Omental fat pad (tissue), 4 donors: ENCODE data around the gene PRRG4. TPM values are rescaled to one million over a fixed set of nuclear protein-coding genes. Genes with fewer than 3 reads are reported as not detected.

Experiments
- ATAC-seq: fragments of 150-250 bp; one replicate; pipeline ENCODE4 v1.9.1; 2016; ENCODE audit warnings: mild to moderate bottlenecking, moderate library complexity; ENCODE audit not compliant: low FRiP score
- DNase-seq: peaks from one replicate; pipeline ENCODE4 v3.0.0-alpha.2; 2019; ENCODE audit warnings: low spot score
- total RNA-seq, 4 donors: library from RNA; depleted of rRNA; stranded (reverse); fragments of >200 nt; gene quantifications; one replicate each; pipeline ENCODE4 v1.1.0, GENCODE V29; 2016
- TF ChIP-seq, protein P1 (sequence below), 3 donors: fragments of 450-650 bp; IDR thresholded peaks; one replicate each; pipeline ENCODE4 v1.5.1; 2016 to 2017; ENCODE audit warnings: antibody characterized with exemption in 3 of 3, mild to moderate bottlenecking in 3 of 3, moderate library complexity in 2 of 3

Gene PRRG4
- total RNA-seq, 4 donors from 2014 or later, result 1.4 to 3.5 (median 2.0) TPM

DNA sequence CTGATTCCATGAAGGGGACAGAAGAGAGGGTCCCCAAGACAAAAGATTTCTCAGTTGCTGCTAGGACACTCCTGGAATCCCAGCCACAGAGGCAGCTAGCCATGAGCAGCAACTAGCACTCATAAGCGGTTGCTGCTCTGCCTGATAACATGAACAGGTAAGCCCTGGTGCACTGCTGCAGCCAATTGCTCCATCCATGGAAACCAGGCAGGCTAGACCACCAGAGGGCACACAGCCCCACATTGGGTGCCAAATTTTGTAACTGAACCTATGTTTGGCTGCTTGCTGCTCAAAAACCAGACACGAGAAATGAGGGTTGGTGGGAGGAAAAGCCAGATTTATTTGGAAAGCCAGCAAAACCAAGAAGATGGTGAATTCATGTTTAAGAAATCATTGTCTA, 40.9 kb downstream of the PRRG4 start:
- DNase-seq, result no peak
- TF ChIP-seq, protein P1, sequence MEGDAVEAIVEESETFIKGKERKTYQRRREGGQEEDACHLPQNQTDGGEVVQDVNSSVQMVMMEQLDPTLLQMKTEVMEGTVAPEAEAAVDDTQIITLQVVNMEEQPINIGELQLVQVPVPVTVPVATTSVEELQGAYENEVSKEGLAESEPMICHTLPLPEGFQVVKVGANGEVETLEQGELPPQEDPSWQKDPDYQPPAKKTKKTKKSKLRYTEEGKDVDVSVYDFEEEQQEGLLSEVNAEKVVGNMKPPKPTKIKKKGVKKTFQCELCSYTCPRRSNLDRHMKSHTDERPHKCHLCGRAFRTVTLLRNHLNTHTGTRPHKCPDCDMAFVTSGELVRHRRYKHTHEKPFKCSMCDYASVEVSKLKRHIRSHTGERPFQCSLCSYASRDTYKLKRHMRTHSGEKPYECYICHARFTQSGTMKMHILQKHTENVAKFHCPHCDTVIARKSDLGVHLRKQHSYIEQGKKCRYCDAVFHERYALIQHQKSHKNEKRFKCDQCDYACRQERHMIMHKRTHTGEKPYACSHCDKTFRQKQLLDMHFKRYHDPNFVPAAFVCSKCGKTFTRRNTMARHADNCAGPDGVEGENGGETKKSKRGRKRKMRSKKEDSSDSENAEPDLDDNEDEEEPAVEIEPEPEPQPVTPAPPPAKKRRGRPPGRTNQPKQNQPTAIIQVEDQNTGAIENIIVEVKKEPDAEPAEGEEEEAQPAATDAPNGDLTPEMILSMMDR (IDR thresholded peaks at IDR 0.05), result no peak
- no peak for ATAC-seq

DNA sequence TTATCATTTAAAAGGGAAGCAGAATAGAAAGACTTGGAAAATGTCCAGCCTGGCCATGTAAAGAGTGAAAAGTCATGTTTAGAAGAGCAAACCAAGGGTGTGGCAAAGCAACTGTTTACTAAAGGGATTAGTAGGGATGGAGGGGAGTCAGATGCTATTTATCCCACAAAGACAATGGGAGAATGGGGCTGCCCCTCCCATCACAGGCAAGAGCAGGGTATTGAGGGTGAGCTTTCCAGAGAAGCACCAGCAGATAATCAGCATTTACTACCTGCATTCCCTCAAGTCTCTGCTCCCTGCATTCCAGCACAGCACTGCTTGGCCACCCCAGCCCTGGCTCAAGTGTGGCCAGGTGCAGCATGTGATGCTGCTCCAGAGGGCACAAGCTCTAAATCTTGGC, 44.4 kb downstream of the PRRG4 start:
- DNase-seq (no peak), ATAC-seq (no peak)
- TF ChIP-seq, protein P1 (IDR thresholded peaks at IDR 0.05), result no peak

DNA sequence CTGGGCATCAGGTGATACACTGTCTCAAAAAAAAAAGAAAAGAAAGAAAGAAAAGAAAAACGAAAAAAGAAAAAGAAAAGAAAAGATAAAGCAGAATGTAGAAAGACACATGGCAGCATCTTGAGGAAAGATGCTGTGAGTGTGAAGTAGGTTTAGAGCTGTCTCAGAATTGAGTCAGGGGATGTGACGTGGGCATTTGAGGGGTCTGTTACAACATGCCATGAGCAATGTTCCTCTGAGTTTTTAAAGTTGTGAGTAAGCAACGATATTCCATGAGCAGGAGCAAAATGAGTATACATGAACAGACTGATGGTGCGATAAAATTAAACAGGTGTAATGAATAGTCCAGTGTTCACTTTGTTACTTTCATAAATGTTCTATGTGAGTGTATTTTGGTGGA, 51.6 kb downstream of the PRRG4 start:
- no peak for DNase-seq
- ATAC-seq, result no peak
- TF ChIP-seq, protein P1 (IDR thresholded peaks at IDR 0.05), result no peak

DNA sequence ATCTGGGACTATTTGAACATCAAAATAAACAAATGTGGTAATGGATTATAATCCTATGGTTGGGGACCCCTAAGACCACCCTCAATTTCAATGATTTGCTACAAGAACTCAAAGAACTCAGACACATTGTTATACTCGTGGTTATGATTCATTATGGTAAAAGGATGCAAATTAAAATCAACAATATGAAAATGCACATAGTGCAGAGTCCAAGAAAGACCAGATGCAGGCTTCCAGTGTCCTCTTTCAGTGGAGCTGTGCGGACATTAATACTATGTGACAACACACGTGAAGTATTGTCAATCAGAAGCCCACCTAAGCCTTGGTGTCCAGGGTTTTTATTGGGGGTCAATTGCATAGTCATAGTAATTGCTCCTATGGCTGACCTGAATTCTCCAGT, 53.7 kb downstream of the PRRG4 start:
- DNase-seq, result no peak
- TF ChIP-seq, protein P1 (IDR thresholded peaks at IDR 0.05), result no peak
- ATAC-seq, result no peak

- TF ChIP-seq, protein P1 (IDR thresholded peaks at IDR 0.05), result no peak
- DNase-seq, result no peak
- no peak for ATAC-seq
Measured at GRCh38 chr11:32884023-32884422, 54.3 kb downstream of the PRRG4 start.

GRCh38 chr11:32884770-32885384, 55.1 kb downstream of the PRRG4 start:
- DNase-seq (no peak), ATAC-seq (no peak)
- TF ChIP-seq, protein P1 (IDR thresholded peaks at IDR 0.05), result no peak

DNA sequence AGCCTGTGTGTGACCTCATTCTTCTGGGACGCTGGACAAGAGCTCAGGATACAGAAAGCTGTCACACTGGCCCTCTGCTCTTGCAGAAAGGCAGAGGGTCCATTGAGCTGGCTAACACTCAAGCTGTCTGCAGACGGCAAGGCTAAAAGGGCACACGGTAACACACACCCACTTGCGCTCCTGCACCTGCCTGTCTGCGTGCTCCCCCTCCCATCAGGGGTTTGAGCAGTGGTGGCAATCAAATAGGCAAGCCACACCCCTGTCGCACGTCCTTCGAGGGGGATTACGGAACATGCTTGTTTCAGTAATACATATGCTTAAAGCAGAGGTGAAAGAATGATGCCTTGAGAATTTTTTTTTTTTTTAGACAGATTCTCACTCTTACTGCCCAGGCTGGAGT, 55.8 kb downstream of the PRRG4 start:
- TF ChIP-seq, protein P1 (IDR thresholded peaks at IDR 0.05), result no peak
- ATAC-seq, result no peak

More for the DNA sequence above, 55.8 kb downstream of the PRRG4 start:
- no peak for DNase-seq
